Transverse colon (tissue), 3 donors: Measurements from ENCODE around the gene CFAP58.

ENCODE experiments used
- CTCF ChIP-seq, 5 experiments: fragments of 200-600 bp in 3 of 5; fragments of 450-650 bp in 2 of 5; sonication (generic) in 3 of 5; IDR thresholded peaks; 1 replicate in 2 of 5; 2 replicates in 3 of 5; pipeline ENCODE4 v1.5.1; 2016 to 2017; ENCODE audit warnings: antibody characterized with exemption in 5 of 5, inconsistent platforms in 3 of 5, mild to moderate bottlenecking in 2 of 5, moderate library complexity in 1 of 5
- POLR2A ChIP-seq: fragments of 450-650 bp; IDR thresholded peaks from one replicate; pipeline ENCODE4 v1.6.1; 2016; ENCODE audit warnings: antibody characterized with exemption, mild to moderate bottlenecking, moderate library complexity

DNA sequence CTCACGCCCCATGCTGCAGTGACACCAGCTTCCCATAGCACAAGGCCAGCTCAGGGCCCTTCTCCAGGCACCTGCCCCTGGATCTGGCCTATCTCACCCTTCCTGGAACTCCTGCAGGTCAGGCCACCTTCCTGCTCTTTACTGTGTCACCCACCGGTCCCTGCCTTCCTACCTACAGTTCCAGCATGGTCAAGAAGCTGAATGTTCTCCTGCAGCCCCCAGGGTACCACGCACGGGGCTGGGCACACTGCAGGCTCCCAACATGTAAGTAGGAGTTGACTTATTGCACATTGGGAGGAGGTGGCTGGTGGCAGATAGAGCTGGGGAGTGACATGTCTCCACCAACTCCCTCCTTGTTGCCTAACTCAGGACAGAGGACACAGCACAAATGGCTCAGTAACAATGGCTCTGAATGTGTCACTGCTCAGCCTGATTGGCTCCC is 29.9 kb upstream of the CFAP58 start:
- TF ChIP-seq CTCF (IDR thresholded peaks at IDR 0.05) (no peak), POLR2A (no peak)
